ENCODE measurements around the gene TDRD3.
"Not testable (repeated sequence)": the region's sequence is repeated elsewhere in the genome, so short reads cannot be mapped to it uniquely, and the experiment has no call there.

TDRD3 gene

GRCh38 chr13:60398907-60399589 lies 2.0 kb downstream of the TDRD3 start:
- DNase-seq (ENCODE audit: low spot score), result no peak

DNA sequence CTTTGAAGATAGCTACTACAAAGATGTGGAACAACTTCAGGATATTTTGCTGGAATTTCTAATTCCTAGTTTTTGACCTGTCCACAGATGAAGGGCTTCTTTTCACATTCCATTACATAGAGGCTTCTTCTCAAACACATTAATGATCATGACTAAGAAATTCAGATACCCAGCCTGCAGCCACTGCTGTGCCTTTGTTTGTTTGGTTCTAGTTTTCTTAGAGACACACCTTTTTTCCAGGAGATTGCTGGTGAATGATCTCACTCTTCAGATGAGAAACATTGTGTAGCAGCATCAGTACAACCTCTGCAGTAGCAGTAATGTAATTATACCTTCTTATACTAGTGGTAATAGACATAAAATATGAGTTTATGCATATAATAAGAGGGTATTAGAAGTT lies 5.0 kb downstream of the TDRD3 start:
- DNase-seq (ENCODE audit: low spot score), result no peak

- no peak for DNase-seq (ENCODE audit: low spot score)
Observed at GRCh38 chr13:60407095-60407494, 10.1 kb downstream of the TDRD3 start.

GRCh38 chr13:60407852-60408251 lies 10.8 kb downstream of the TDRD3 start:
- not testable (repeated sequence) for DNase-seq (ENCODE audit: low spot score)

DNA sequence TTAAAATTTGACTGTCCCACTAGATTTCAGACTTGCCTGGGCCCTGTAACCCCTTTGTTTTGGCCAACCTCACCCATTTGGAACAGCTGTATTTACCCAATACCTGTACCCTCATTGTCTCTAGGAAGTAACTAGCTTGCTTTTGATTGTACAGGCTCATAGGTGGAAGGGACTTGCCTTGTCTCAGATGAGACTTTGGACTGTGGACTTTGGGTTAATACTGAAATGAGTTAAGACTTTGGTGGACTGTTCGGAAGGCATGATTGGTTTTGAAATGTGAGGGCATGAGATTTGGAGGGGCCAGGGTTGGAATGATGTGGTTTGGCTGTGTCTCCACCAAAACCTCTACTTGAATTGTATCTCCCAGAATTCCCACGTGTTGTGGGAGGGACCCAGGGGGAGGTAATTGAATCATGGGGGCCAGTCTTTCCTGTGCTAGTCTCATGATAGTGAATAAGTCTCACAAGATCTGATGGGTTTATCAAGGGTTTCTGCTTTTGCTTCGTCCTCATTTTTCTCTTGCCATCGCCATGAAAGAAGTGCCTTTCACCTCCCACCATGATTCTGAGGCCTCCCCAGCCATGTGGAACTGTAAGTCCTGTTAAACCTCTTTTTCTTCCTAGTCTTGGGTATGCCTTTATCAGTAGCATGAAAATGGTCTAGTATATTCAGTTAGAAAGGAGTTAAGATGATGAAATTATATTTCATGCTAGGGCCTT lies 12.7 kb downstream of the TDRD3 start:
- not testable (repeated sequence) for DNase-seq (ENCODE audit: low spot score)

- DNase-seq (ENCODE audit: low spot score), result no peak
Observed at GRCh38 chr13:60410299-60410698, 13.3 kb downstream of the TDRD3 start.

- DNase-seq (ENCODE audit: low spot score), result no peak
Observed at GRCh38 chr13:60411464-60411863, 14.4 kb downstream of the TDRD3 start.

DNA sequence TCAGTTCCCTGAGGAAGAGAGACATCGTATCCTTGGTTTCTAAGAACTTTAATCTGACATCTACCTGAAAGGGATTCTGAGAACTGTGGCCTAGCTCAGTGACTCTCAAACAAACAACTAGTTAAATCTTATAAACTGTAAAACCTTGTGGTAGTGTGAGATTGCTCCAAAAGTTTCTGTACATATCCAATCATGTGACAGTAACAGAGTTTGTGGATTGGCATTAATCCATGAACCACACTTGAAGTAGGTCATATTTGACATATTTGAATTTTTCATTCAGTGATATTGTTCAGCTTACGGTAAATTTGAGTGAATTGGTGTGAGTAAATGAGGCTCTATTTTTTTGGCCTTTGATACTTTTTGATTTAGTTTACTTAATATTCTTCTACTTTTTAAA lies 15.0 kb downstream of the TDRD3 start:
- DNase-seq (ENCODE audit: low spot score), result no peak

GRCh38 chr13:60412909-60413616 lies 16.0 kb downstream of the TDRD3 start:
- no peak for DNase-seq (ENCODE audit: low spot score)

DNA sequence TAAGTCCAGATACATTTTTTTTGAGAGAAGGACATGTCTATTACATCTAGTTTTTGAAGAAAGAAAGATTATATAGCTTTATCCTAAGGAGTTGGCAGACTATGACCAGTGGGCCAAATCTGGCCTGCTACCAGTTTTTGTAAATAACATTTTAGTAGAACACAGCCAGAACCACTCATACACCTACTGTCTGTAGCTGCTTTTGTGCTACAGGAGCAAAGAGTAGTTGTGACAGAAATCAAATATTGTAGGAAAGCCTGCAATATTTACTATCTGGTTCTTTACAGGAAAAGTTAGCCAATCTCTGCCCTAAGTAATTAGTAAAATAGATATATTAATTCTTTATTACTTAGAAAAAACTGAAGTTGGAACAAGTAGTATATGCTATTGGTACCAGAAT lies 17.2 kb downstream of the TDRD3 start:
- no peak for DNase-seq (ENCODE audit: low spot score)

DNA sequence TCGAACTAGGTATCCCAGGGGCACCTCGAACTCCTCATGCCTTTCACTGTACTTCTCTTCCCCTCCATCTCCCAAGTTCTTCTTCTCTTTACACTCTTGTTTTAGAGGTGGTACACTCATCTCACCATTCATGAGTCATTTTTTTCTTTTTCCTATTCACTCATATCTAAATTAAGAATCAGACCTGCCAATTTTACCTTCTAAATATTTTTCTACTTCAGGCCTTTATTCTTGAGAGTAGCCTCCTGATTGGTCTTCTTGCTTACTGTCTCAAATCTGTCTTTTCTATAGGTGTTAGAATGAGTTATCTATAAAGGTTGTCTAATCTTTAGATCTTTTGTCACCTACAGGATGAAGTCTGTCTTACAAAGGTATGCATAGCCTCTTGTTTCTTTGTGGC lies 20.7 kb downstream of the TDRD3 start:
- no peak for DNase-seq (ENCODE audit: low spot score)

- DNase-seq (ENCODE audit: low spot score), result no peak
Observed at GRCh38 chr13:60418954-60419353, 21.9 kb downstream of the TDRD3 start.

DNA sequence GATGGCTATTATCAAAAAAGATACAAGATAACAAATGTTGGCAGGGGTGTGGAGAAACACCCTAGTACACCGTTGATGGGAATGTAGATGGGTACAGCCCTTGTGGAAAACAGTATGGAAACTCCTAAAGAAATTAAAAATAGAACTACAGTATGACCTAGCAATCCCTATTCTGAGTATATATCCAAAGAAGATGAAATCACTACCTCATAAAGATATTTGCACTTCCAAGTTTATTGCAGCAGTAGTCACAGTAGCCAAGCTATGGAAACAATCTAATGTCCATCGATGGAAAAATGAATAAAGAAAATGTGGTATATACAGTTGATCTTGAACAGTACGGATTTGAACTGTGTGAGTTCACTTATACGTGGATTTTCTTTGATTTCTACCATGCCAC lies 28.3 kb downstream of the TDRD3 start:
- no peak for DNase-seq (ENCODE audit: low spot score)

GRCh38 chr13:60426075-60426474 lies 29.1 kb downstream of the TDRD3 start:
- no peak for DNase-seq (ENCODE audit: low spot score)

- no peak for DNase-seq (ENCODE audit: low spot score)
Observed at GRCh38 chr13:60427285-60427684, 30.3 kb downstream of the TDRD3 start.

DNA sequence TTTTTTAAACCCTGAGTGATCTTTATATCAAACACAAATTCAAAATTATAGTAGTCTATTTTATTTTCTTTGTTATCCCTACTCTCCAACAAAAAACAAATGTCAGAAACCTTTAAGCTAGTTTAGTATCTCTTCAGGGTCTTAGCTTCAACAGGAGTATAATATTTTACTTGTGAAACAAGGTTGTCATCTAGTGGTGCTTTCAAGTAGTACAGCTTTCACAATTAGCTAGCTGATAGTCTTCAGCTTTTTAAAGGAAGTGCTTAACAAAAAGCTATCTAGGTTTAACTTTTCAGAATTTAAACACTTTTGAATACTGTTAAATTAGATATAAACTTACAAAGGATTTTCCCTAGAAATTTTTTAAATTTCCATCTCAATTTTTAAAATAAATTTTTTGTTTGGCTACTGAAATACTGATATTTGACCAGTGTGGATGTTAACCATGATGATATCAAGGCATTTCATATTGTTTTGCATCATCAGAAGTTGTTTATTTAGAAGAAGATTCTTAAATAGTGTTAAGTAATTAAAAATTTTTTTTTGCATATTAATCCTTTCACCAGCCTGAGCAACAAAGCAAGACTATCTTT lies 34.2 kb downstream of the TDRD3 start:
- DNase-seq (ENCODE audit: low spot score), result peak; percentile 56

DNA sequence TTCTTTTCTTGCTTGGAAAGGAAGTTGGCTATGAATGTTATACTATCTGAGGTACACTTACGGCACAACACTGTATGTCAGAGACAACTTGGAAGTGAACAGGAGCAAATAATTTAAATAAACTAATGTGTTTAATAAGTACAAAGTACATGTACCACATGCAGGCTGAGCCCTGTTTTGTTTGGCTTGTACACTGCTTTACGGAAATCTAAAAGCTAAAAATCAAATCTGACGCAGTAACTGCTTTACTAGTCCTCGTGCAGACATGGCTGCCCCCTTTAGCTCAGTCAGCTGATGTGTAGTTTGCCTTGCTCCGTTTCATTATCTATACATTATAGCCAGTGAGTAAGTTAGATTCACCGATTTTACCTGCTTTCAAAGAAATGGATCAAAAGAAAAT lies 36.5 kb downstream of the TDRD3 start:
- no peak for DNase-seq (ENCODE audit: low spot score)

- DNase-seq (ENCODE audit: low spot score), result no peak
Observed at GRCh38 chr13:60435762-60436374, 38.8 kb downstream of the TDRD3 start.

DNA sequence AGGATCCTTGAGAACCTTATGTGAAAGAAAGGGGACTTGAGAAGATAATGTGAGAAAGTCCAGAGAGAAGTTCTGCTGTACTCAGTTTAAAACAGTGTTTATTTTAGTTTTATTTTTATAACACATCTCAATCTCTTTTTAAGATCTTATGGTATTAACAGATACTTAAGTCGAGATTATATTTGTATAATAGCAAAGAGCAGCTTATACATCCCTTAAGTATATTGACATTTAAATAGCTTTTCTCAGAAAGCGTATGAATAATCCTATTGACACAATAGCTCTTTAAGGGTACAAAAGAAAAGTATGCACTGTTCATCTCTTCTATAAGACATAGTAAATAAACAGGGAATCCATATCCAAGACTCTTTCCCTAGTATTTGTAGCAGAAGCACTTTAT lies 42.2 kb downstream of the TDRD3 start:
- DNase-seq (ENCODE audit: low spot score), result no peak

DNA sequence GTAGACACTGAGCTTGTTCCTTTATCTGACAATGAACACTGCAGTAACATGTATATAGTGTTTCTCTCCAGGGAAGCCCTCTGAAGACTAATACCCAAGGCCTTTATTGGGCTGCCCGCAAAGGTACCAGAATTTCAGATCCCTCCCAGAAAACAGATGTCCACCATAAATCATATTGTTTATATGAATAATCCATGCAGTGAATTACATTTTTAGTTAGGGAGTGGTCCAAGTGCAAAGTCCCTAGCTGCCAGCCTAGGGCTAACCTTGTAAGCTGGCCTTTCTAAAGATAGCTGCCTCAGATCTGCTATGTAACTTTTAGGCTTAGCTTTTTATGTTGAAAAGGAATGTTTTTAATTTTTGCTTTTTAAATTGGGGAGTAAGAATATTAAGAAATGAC lies 44.7 kb downstream of the TDRD3 start:
- DNase-seq (ENCODE audit: low spot score), result no peak

GRCh38 chr13:60448907-60449510 lies 52.0 kb downstream of the TDRD3 start:
- DNase-seq (ENCODE audit: low spot score), result peak; percentile 35

GRCh38 chr13:60453490-60453889 lies 56.5 kb downstream of the TDRD3 start:
- DNase-seq (ENCODE audit: low spot score), result no peak

All from putamen (tissue), 1 donor.